Kidney (tissue), 14 donors: ENCODE measurements around the gene RARRES1. TPM values are rescaled to one million over a fixed set of nuclear protein-coding genes. Genes with fewer than 3 reads are reported as not detected.

Source experiments
- DNase-seq, 5 donors: peaks; one replicate each; pipeline ENCODE4 v3.0.0-alpha.2; 2013 to 2020
- FAIRE-seq: peaks from 2 replicates; lab custom pipeline; 2012; peaks lifted over from hg19 to GRCh38; lab: Jason Lieb, UNC
- H3K27ac ChIP-seq, 2 donors: one replicate each; pipeline ENCODE4 v1.7.0; 2013; ENCODE audit warnings: low read depth in 2 of 2, low read length in 2 of 2, inconsistent platforms in 1 of 2
- H3K27me3 ChIP-seq: one replicate; pipeline ENCODE4 v1.7.1; 2013; ENCODE audit warnings: low read length, inconsistent platforms; ENCODE audit not compliant: control insufficient read depth, insufficient read depth
- H3K36me3 ChIP-seq, 3 donors: one replicate each; pipeline versions ENCODE4 v1.7.0 to v1.7.1; 2013; ENCODE audit warnings: low read length in 3 of 3, control low read depth in 1 of 3, inconsistent platforms in 1 of 3; ENCODE audit not compliant: insufficient read depth in 3 of 3, control insufficient read depth in 2 of 3
- H3K4me1 ChIP-seq, 3 donors: one replicate each; pipeline versions ENCODE4 v1.7.0 to v1.7.1; 2013; ENCODE audit warnings: low read length in 3 of 3, inconsistent platforms in 1 of 3, low read depth in 1 of 3; ENCODE audit not compliant: control insufficient read depth in 2 of 3, insufficient read depth in 2 of 3
- H3K4me3 ChIP-seq, 3 donors: one replicate each; pipeline versions ENCODE4 v1.7.0 to v1.8.1; 2013; ENCODE audit warnings: low read length in 3 of 3, control low read depth in 1 of 3, inconsistent platforms in 1 of 3
- H3K9ac ChIP-seq, 3 donors: one replicate each; pipeline versions ENCODE4 v1.7.0 to v1.7.1; 2013; ENCODE audit warnings: low read length in 3 of 3, control low read depth in 1 of 3, inconsistent platforms in 1 of 3
- H3K9me3 ChIP-seq, 3 donors: one replicate each; pipeline versions ENCODE4 v1.7.0 to v1.7.1; 2013; ENCODE audit warnings: low read length in 3 of 3, control low read depth in 1 of 3, inconsistent platforms in 1 of 3; ENCODE audit not compliant: control insufficient read depth in 2 of 3, insufficient read depth in 1 of 3
- intact Hi-C: fragments of 100-400 bp; cut with DNase I; formaldehyde crosslinking; loops from one replicate; pipeline ENCODE4 v1.11.1; 2022
- polyA plus RNA-seq: library from polyadenylated mRNA; stranded (reverse); fragments of 350-450 nt; fragmentation: Illumina TruSeq; extraction: RNeasy Lipid Tissue Mini Kit (QIAGEN cat#74804); gene quantifications from one replicate; pipeline ENCODE4 v1.2.3, GENCODE V29; 2014; ENCODE audit warnings: low read depth, low replicate concordance; ENCODE audit not compliant: insufficient read depth
- total RNA-seq: library from RNA; stranded (reverse); fragmentation: NEBNext Ultra II Directional; extraction: Animal tissue kit (Norgen Biotek cat#: 25700); gene quantifications from one replicate; pipeline ENCODE4 v1.2.1, GENCODE V29; 2021
- TF ChIP-seq, protein P1 (sequence below): IDR thresholded peaks from 3 replicates; pipeline ENCODE4 v1.5.1; 2012; ENCODE audit warnings: mild to moderate bottlenecking, moderate library complexity, borderline replicate concordance; ENCODE audit not compliant: insufficient read depth; ENCODE audit errors: extremely low read depth
- donor health status: control.
- donor health status: control.
- donor health status: control.
- donor health status: control.
- donor health status: control.
- donor health status: DM: yes; HTN: yes; CAD: no.
- donor health status: Normal renal cell carcinoma (clear cell type).

RARRES1 gene
- total and polyA plus RNA-seq, 2 donors from 2014 or later: 10.3 to 94.0 TPM

DNA sequence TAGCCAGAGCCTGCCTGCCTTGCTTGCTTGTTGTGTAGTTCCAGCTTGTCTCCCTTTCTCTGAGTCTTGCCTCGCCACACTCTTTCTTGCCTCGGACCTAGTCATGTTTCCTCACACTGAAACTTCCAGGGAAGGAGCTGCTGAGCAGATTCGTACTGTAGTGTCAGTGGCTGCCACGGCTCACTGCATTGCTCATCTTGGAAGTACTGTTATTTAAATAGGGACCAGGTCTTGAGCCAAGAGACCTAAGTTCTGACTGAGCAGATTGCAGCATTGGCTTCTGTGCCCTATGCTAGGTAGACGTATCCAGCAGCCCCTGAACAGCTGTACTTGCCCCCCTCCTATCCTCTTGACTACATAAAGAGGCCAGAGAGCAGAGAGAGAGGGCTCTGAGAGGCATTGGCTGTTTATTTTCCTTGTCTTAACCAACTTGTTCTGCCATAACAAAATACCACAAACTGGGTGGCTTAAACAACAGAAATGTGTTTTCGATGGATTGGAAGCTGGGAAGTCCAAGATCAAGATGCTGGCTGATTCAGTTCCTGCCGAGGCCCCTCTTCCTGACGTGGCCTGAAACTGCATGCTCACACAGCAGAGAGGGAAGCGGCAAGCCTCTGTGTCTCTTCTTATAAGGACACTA is 5.8 kb upstream of the RARRES1 start:
- Histone ChIP-seq H3K36me3 (no peaks in the 10 kb centered on the region), H3K9me3 (peaks cover 0 to 5% (median 0%) of the 10 kb centered on the region in 3 donors), H3K4me1 (no peaks in the 10 kb centered on the region), H3K27ac (no peak overlapping the region), H3K9ac (no peak overlapping the region), H3K27me3 (no peaks in the 10 kb centered on the region), H3K4me3 (no peak overlapping the region)
- TF ChIP-seq, protein P1, sequence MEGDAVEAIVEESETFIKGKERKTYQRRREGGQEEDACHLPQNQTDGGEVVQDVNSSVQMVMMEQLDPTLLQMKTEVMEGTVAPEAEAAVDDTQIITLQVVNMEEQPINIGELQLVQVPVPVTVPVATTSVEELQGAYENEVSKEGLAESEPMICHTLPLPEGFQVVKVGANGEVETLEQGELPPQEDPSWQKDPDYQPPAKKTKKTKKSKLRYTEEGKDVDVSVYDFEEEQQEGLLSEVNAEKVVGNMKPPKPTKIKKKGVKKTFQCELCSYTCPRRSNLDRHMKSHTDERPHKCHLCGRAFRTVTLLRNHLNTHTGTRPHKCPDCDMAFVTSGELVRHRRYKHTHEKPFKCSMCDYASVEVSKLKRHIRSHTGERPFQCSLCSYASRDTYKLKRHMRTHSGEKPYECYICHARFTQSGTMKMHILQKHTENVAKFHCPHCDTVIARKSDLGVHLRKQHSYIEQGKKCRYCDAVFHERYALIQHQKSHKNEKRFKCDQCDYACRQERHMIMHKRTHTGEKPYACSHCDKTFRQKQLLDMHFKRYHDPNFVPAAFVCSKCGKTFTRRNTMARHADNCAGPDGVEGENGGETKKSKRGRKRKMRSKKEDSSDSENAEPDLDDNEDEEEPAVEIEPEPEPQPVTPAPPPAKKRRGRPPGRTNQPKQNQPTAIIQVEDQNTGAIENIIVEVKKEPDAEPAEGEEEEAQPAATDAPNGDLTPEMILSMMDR: no peak
- no peak for FAIRE-seq
- intact Hi-C loops: no loop called here
- no peak for DNase-seq

DNA sequence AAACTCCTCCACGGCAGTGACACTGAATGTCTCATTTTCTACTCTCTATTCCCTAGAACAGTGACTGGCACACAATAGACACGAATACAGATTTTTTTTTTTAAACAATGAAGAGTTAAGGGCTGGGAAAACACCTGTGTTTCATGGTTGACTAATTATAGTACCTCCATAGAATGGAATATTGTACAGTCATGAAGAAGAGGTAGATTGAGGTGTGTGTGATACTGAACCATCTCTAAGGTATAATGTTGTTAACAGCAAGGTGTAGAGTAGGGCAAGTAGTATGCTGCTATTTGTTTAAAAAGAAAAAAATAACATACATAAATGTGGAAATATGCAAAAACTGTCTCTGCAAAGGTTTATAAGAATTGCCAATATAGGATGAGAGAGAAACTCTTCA is 5.2 kb upstream of the RARRES1 start:
- intact Hi-C loops: no loop called here
- Histone ChIP-seq H3K4me3 (no peak overlapping the region), H3K27ac (no peak overlapping the region), H3K9ac (no peak overlapping the region), H3K9me3 (peaks cover 0 to 5% (median 0%) of the 10 kb centered on the region in 3 donors), H3K4me1 (no peaks in the 10 kb centered on the region), H3K27me3 (no peaks in the 10 kb centered on the region), H3K36me3 (no peaks in the 10 kb centered on the region)
- TF ChIP-seq, protein P1: no peak
- no peak for FAIRE-seq
- DNase-seq: no peak

DNA sequence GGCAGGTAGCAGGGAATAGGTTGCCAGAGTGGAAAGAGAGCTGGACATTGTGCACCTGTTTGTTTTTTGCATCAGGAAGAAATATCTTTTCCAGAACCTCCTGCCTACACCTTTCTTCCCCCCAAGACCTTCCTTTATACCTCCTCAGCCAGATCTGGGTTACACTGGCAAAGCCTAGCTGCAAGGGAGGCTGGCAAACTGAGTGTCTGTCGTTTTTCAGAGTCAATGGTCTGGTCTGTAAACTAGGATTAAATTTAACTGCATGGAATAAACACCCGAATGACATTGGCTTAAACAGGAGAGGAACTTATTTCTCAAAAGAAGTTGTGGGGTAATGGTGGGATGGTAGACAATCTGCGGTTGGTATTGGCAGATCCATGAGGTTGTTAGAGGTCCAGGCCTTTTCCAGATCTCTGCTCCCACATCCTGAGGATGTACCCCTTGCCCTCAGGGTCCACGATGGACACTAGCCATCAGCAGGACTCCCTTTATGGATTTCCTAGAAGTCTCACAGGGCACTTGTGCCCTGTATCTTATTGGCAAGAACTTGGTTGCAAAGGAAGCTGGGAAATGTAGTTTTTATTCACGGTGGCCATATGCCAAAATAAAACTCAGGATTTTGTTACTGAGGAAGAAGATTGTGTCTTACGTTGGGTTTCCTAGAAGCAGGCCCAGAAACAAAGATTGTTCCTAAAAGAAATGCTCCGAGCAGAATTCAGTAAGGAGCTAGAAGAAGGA is 3.2 kb upstream of the RARRES1 start:
- H3K27ac ChIP-seq: no peak overlapping the region
- no peaks in the 10 kb centered on the region for H3K27me3 ChIP-seq
- H3K4me3 ChIP-seq: no peak overlapping the region
- intact Hi-C loops: no loop called here
- no peak for FAIRE-seq
- peaks cover 0 to 7% (median 4%) of the 10 kb centered on the region in 3 donors for H3K4me1 ChIP-seq
- no peak overlapping the region for H3K9ac ChIP-seq
- no peaks in the 10 kb centered on the region for H3K36me3 ChIP-seq
- DNase-seq: no peak
- peaks cover 0 to 5% (median 0%) of the 10 kb centered on the region in 3 donors for H3K9me3 ChIP-seq
- TF ChIP-seq, protein P1: no peak
